ENCODE results near the gene SLC9A9.

Gene SLC9A9

GRCh38 chr3:143847787-143848631 lies at the start of gene SLC9A9:
TSS of gene SLC9A9 (minus strand) at chr3:143848468. CDS start at chr3:143848322, 146 bp downstream.
- no peak for DNase-seq (ENCODE audit: low read depth)
- TF ChIP-seq CTCF (IDR thresholded peaks at IDR 0.05; ENCODE audit: low read depth, low read length, missing control alignments) = no peak

GRCh38 chr3:143897576-143898295 lies 49.5 kb upstream of the SLC9A9 start:
- no peak overlapping the region for H3K4me3 ChIP-seq (ENCODE audit: low read depth, low read length)
- DNase-seq (ENCODE audit: low read depth) = no peak
- no peak for TF ChIP-seq CTCF (IDR thresholded peaks at IDR 0.05; ENCODE audit: low read depth, low read length, missing control alignments)

More at GRCh38 chr3:143847787-143848631, at the start of gene SLC9A9:
- H3K4me3 ChIP-seq (ENCODE audit: low read depth, low read length) = peak within 1 kb of the TSS; percentile 75

GRCh38 chr3:143896486-143896885 lies 48.2 kb upstream of the SLC9A9 start:
- no peak overlapping the region for H3K4me3 ChIP-seq (ENCODE audit: low read depth, low read length)
- TF ChIP-seq CTCF (IDR thresholded peaks at IDR 0.05; ENCODE audit: low read depth, low read length, missing control alignments) = no peak
- no peak for DNase-seq (ENCODE audit: low read depth)

- no peak for DNase-seq (ENCODE audit: low read depth)
Observed at GRCh38 chr3:143895805-143896204, 47.5 kb upstream of the SLC9A9 start.

GRCh38 chr3:143888846-143889245 lies 40.6 kb upstream of the SLC9A9 start:
- H3K4me3 ChIP-seq (ENCODE audit: low read depth, low read length) = no peak overlapping the region
- DNase-seq (ENCODE audit: low read depth) = no peak
- no peak for TF ChIP-seq CTCF (IDR thresholded peaks at IDR 0.05; ENCODE audit: low read depth, low read length, missing control alignments)

More at GRCh38 chr3:143895805-143896204, 47.5 kb upstream of the SLC9A9 start:
- no peak overlapping the region for H3K4me3 ChIP-seq (ENCODE audit: low read depth, low read length)
- no peak for TF ChIP-seq CTCF (IDR thresholded peaks at IDR 0.05; ENCODE audit: low read depth, low read length, missing control alignments)

GRCh38 chr3:143888166-143888565 lies 39.9 kb upstream of the SLC9A9 start:
- no peak overlapping the region for H3K4me3 ChIP-seq (ENCODE audit: low read depth, low read length)
- no peak for DNase-seq (ENCODE audit: low read depth)
- TF ChIP-seq CTCF (IDR thresholded peaks at IDR 0.05; ENCODE audit: low read depth, low read length, missing control alignments) = no peak
